GM15510 (cell line): ENCODE measurements around the gene JARID2.
A peak's percentile ranks its signal among the peaks of the same experiment; 100 is the strongest.

ENCODE experiments used
- POLR2A ChIP-seq: IDR thresholded peaks from 3 replicates; pipeline ENCODE4 v1.6.1; 2011; ENCODE audit warnings: borderline replicate concordance; ENCODE audit not compliant: insufficient read length; ENCODE audit errors: extremely low read depth

The JARID2 gene

GRCh38 chr6:15245361-15246216 is at the start of gene JARID2:
Gene JARID2 (plus strand): TSS chr6:15246069. CDS start chr6:15246540, 471 bp downstream.
- TF ChIP-seq POLR2A: peak; percentile 69

GRCh38 chr6:15200087-15200486 is 45.8 kb upstream of the JARID2 start:
- no peak for TF ChIP-seq POLR2A

- no peak for TF ChIP-seq POLR2A
These were observed 40.5 kb upstream of the JARID2 start for GRCh38 chr6:15205321-15205720.

- TF ChIP-seq POLR2A: no peak
These were observed 39.0 kb upstream of the JARID2 start for GRCh38 chr6:15206887-15207286.

GRCh38 chr6:15207923-15208322 is 37.9 kb upstream of the JARID2 start:
- no peak for TF ChIP-seq POLR2A

- TF ChIP-seq POLR2A: no peak
These were observed 31.9 kb upstream of the JARID2 start for GRCh38 chr6:15213838-15214400.

- no peak for TF ChIP-seq POLR2A
These were observed 27.5 kb upstream of the JARID2 start for GRCh38 chr6:15218401-15218800.

- no peak for TF ChIP-seq POLR2A
These were observed 25.8 kb upstream of the JARID2 start for GRCh38 chr6:15220062-15220461.

GRCh38 chr6:15227827-15228318 is 18.0 kb upstream of the JARID2 start:
- no peak for TF ChIP-seq POLR2A

- no peak for TF ChIP-seq POLR2A
These were observed 15.0 kb upstream of the JARID2 start for GRCh38 chr6:15230827-15231226.

GRCh38 chr6:15232836-15233510 is 12.9 kb upstream of the JARID2 start:
- no peak for TF ChIP-seq POLR2A

- no peak for TF ChIP-seq POLR2A
These were observed 11.7 kb upstream of the JARID2 start for GRCh38 chr6:15234068-15234758.

- no peak for TF ChIP-seq POLR2A
These were observed 6.1 kb upstream of the JARID2 start for GRCh38 chr6:15239616-15240364.

- TF ChIP-seq POLR2A: no peak
These were observed 3.4 kb upstream of the JARID2 start for GRCh38 chr6:15242503-15242902.

- no peak for TF ChIP-seq POLR2A
These were observed 2.8 kb upstream of the JARID2 start for GRCh38 chr6:15242937-15243614.
